GM18951 (cell line): ENCODE data around the gene MYMK.

ENCODE experiments used
- POLR2A ChIP-seq: IDR thresholded peaks from 4 replicates; pipeline ENCODE4 v1.6.1; 2011; ENCODE audit warnings: mild to moderate bottlenecking; ENCODE audit not compliant: insufficient read length, insufficient read depth; ENCODE audit errors: extremely low read depth
- in situ Hi-C: fragments of 300-500 bp; cut with MboI; formaldehyde crosslinking; loops from one replicate; pipeline ENCODE4 v1.12.0; 2022; ENCODE audit warnings: low sequenced_read_pairs, mixed read lengths, inconsistent platforms; ENCODE audit not compliant: unreplicated experiment

Gene MYMK

GRCh38 chr9:133547116-133547515 is 22.4 kb upstream of the MYMK start:
- in situ Hi-C loops = no loop called here
- no peak for TF ChIP-seq POLR2A

- in situ Hi-C loops = no loop called here
- no peak for TF ChIP-seq POLR2A
These were observed 21.5 kb upstream of the MYMK start for GRCh38 chr9:133546287-133546680.

GRCh38 chr9:133545494-133546286 is 20.9 kb upstream of the MYMK start:
- in situ Hi-C loops = no loop called here
- TF ChIP-seq POLR2A = no peak

DNA sequence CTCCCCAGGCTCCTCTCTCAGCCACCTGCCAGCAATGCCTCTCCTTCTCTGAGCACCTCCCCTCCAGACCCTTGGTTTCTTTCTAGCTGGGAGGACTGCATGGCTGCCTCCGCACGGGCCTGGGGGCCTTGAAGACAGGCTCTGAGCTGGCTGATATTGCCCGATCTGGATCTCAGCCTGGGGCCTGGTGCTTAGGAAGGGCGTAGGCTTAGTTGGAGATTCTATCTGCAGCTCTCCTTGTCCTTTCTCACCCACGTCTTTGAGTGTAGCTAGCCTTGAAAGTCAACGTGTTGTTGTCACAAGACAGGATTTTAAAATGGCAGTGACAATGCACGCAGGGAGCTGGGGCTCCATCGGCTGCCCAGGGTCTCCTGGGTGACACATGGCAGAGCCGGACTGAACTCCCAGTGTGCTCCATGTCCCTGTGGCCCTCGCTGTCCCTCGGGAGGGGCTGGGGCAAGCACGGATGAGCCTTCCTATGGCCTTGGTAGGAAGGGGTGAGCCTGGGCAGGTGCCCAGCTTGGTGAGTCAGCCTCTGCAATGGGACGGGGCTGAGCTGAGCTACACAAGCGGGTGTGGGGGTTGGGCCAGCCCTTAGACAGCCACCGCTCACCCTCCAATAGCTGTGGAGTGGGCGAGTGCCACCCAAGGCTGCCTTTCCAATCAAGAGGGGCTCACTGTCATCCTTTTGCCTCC is 19.2 kb upstream of the MYMK start:
- in situ Hi-C loops = no loop called here
- no peak for TF ChIP-seq POLR2A

GRCh38 chr9:133542002-133542401 is 17.2 kb upstream of the MYMK start:
- in situ Hi-C loops = no loop called here

GRCh38 chr9:133540698-133541025 is 15.9 kb upstream of the MYMK start:
- in situ Hi-C loops = no loop called here
- TF ChIP-seq POLR2A = no peak

More at GRCh38 chr9:133542002-133542401, 17.2 kb upstream of the MYMK start:
- no peak for TF ChIP-seq POLR2A

DNA sequence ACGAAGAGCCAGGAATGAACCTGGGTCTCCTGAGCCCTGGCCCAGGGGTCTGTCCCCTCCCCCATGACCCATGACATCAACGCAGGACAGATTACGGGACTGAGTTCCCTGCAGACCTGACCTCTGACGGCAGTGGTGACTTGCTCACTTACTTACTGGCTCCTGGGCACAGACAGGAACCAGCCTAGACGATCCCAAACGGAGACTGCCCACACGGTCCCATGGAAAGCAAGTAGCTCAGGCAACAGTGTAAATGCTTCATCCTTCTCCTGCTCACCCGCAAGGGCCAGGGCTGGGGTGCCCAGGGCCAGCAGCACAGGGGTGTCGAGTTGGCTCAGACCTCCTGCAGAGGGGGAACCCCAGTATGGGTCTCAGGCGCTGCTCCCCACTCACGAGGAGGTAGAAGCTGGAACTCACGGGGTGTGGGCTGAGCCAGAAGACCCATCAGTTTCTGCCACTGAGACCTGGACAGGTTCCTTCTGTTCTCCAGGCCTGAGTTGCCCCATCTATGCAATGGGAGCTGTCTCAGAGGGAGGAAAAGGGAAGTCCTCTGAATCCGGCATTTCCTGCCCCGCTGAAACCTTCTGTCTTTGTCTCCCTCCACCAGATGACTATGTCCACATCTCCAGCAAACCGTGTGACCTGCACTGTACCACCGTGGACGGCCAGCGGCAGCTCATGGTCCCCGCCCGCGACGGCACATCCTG is 15.4 kb upstream of the MYMK start:
- TF ChIP-seq POLR2A = no peak
- in situ Hi-C loops = no loop called here

GRCh38 chr9:133538851-133539833 is 14.4 kb upstream of the MYMK start:
- TF ChIP-seq POLR2A = no peak
- in situ Hi-C loops = no loop called here

GRCh38 chr9:133538176-133538575 is 13.4 kb upstream of the MYMK start:
- no peak for TF ChIP-seq POLR2A
- in situ Hi-C loops = no loop called here

GRCh38 chr9:133537257-133537656 is 12.5 kb upstream of the MYMK start:
- in situ Hi-C loops = no loop called here
- no peak for TF ChIP-seq POLR2A

GRCh38 chr9:133536536-133536935 is 11.8 kb upstream of the MYMK start:
- in situ Hi-C loops = no loop called here
- TF ChIP-seq POLR2A = no peak

GRCh38 chr9:133536080-133536479 is 11.3 kb upstream of the MYMK start:
- TF ChIP-seq POLR2A = no peak
- in situ Hi-C loops = no loop called here

DNA sequence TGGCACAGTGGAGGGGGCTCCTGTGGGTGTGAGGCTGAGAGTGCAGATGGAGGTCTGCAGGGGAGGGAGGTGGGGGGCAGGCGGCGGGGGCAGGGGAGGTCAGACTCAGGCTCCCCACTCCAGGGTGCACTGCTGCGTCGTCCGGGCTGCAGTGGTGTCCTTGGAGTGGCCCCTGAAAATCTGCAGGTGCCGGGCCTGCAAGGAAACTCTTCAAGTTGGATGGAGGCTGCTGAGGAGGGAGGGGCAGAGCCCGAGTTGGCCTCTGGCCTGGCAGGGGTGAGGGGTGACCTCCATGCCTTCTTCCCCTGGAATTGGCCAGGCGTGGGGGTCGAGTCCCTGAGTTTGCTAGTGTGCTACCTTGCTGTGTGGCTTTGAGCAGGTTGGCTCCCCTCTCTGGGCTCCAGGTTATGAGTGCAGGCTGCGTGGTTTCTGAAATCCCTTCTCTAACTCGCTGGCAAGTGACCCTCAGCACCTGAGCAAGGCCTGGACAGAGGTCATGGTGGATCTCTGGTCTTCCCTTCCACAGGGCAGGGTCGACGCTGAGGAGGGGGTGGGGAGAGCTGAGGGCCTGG is 10.6 kb upstream of the MYMK start:
- in situ Hi-C loops = no loop called here
- no peak for TF ChIP-seq POLR2A
